Tibial nerve (tissue), 3 donors: ENCODE data around the gene AIF1.

Source experiments
- POLR2A ChIP-seq, 2 donors: fragments of 450-650 bp; IDR thresholded peaks; one replicate each; pipeline ENCODE4 v1.6.1; 2017; ENCODE audit warnings: antibody characterized with exemption in 2 of 2, mild to moderate bottlenecking in 2 of 2, moderate library complexity in 2 of 2
- TF ChIP-seq, protein P1 (sequence below), 5 experiments: fragments of 200-600 bp in 3 of 5; fragments of 450-650 bp in 2 of 5; sonication (generic) in 3 of 5; IDR thresholded peaks; one replicate each; pipeline ENCODE4 v1.5.1; 2016 to 2019; ENCODE audit warnings: antibody characterized with exemption in 5 of 5, mild to moderate bottlenecking in 3 of 5, moderate library complexity in 2 of 5

DNA sequence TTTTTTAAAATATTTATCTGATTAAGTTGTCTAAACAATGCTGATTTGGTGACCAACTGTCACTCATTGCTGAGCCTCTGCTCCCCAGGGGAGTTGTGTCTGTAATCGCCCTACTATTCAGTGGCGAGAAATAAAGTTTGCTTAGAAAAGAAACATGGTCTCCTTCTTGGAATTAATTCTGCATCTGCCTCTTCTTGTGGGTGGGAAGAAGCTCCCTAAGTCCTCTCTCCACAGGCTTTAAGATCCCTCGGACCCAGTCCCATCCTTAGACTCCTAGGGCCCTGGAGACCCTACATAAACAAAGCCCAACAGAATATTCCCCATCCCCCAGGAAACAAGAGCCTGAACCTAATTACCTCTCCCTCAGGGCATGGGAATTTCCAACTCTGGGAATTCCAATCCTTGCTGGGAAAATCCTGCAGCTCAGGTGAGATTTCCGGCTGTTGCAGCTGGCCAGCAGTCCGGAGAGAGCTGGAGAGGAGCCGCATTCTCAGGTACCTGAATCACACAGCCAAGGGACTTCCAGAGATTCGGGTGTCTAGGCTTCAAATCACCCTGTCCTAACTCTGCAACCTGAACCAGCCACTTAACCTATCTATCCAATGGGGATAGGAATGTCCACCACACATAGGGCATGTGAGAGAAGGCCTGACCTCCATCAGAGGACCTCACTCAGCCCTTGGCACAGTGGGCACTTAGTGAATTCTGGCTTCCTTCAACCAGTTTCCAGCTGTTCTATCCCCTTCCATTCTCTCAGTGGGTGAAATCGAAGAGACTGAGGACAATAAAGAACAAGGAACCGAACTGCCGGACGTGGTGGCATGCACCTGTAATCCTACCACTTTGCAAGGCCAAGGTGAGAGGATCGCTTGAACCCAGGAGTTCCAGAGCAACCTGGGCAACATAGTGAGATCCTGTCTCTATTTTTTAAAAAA lies 36.6 kb upstream of the AIF1 start:
- TF ChIP-seq, protein P1, sequence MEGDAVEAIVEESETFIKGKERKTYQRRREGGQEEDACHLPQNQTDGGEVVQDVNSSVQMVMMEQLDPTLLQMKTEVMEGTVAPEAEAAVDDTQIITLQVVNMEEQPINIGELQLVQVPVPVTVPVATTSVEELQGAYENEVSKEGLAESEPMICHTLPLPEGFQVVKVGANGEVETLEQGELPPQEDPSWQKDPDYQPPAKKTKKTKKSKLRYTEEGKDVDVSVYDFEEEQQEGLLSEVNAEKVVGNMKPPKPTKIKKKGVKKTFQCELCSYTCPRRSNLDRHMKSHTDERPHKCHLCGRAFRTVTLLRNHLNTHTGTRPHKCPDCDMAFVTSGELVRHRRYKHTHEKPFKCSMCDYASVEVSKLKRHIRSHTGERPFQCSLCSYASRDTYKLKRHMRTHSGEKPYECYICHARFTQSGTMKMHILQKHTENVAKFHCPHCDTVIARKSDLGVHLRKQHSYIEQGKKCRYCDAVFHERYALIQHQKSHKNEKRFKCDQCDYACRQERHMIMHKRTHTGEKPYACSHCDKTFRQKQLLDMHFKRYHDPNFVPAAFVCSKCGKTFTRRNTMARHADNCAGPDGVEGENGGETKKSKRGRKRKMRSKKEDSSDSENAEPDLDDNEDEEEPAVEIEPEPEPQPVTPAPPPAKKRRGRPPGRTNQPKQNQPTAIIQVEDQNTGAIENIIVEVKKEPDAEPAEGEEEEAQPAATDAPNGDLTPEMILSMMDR (IDR thresholded peaks at IDR 0.05), result no peak
- no peak for TF ChIP-seq POLR2A (IDR thresholded peaks at IDR 0.05)
